K562 (cell line): ENCODE results near the gene PPM1N. TPM values are rescaled to one million over a fixed set of nuclear protein-coding genes. Genes with fewer than 3 reads are reported as not detected.

Experiments
- ATAC-seq: fragments of 200-7000 bp; cut with Tn5 transposase; 3 replicates; pipeline ENCODE4 v1.9.1; 2020; ENCODE audit warnings: moderate library complexity
- BruUV-seq: library from RNA; stranded (reverse); fragments of 400-500 nt; replicated peaks from 2 replicates; lab custom pipeline; 2021; lab: Mats Ljungman, UMichigan
- CTCF ChIA-PET: fragments of 300-600 bp; formaldehyde crosslinking; extraction: SDS; loops from one replicate; lab custom pipeline; 2021; ENCODE audit warnings: low intra/inter-chr PET ratio; lab: Yijun Ruan, JAX
- POLR2A ChIA-PET: fragments of 300-600, 350-650 bp; sonication (Branson Sonifier 250); formaldehyde crosslinking; extraction: SDS; loops from one replicate; lab custom pipeline; 2021; ENCODE audit warnings: antibody characterized with exemption, inconsistent platforms; lab: Yijun Ruan, JAX
- DNase-seq, 4 experiments: peaks; one replicate each; pipeline versions ENCODE4 v3.0.0 to v3.0.0-alpha.2; 2011 to 2018; ENCODE audit warnings: low spot score in 3 of 4, mixed read lengths in 3 of 4; ENCODE audit errors: extremely low read depth in 1 of 4
- FAIRE-seq: peaks from 2 replicates; lab custom pipeline; 2011; peaks lifted over from hg19 to GRCh38; lab: Jason Lieb, UNC
- H2AFZ ChIP-seq: 2 replicates; pipeline ENCODE4 v1.6.0; 2011; ENCODE audit warnings: low read depth, low read length, control low read depth, inconsistent platforms
- H3K27ac ChIP-seq: fragments of 200-600 bp; 3 replicates; pipeline ENCODE4 v1.8.0; 2011; ENCODE audit warnings: low read depth, mild to moderate bottlenecking, control low read depth, inconsistent platforms, low read length, moderate library complexity, mixed read lengths; ENCODE audit errors: extremely low read depth
- H3K27me3 ChIP-seq, 2 experiments: fragments of 300-600 bp in 1 of 2; 2 replicates in 1 of 2; 3 replicates in 1 of 2; pipeline versions ENCODE4 v1.6.0 to v1.8.0; 2011; ENCODE audit warnings: inconsistent platforms in 2 of 2, low read length in 2 of 2, mild to moderate bottlenecking in 1 of 2, mixed read lengths in 1 of 2, moderate library complexity in 1 of 2; ENCODE audit not compliant: control insufficient read depth in 2 of 2, insufficient read depth in 2 of 2
- H3K36me3 ChIP-seq: fragments of 300-600 bp; 3 replicates; pipeline ENCODE4 v1.8.0; 2011; ENCODE audit warnings: mild to moderate bottlenecking, low read length, inconsistent platforms; ENCODE audit not compliant: control insufficient read depth, insufficient read depth
- H3K4me1 ChIP-seq, 2 experiments: fragments of 200-600 bp in 1 of 2; replicated peaks in 1 of 2; 2 replicates in 1 of 2; 3 replicates in 1 of 2; pipeline versions ENCODE4 v1.5.1 to v1.8.0; 2011; ENCODE audit warnings: inconsistent platforms in 2 of 2, low read length in 2 of 2, mild to moderate bottlenecking in 1 of 2, mixed read lengths in 1 of 2, moderate library complexity in 1 of 2; ENCODE audit not compliant: control insufficient read depth in 2 of 2, insufficient read depth in 2 of 2
- H3K4me2 ChIP-seq: 2 replicates; pipeline ENCODE4 v1.6.1; 2011; ENCODE audit warnings: low read length, control low read depth, inconsistent platforms, mixed read lengths; ENCODE audit not compliant: insufficient read depth
- H3K4me3 ChIP-seq: fragments of 200-600 bp; sonication (generic), shearing (Covaris generic); 2 replicates; pipeline ENCODE4 v1.5.1; 2016; ENCODE audit warnings: control low read depth, inconsistent platforms
- H3K79me2 ChIP-seq: fragments of 200-600 bp; 3 replicates; pipeline ENCODE4 v1.8.0; 2011; ENCODE audit warnings: low read length, inconsistent platforms; ENCODE audit not compliant: control insufficient read depth, insufficient read depth
- H3K9ac ChIP-seq, 2 experiments: 2 replicates each; pipeline versions ENCODE4 v1.6.0 to v1.6.1; 2011; ENCODE audit warnings: low read depth in 2 of 2, low read length in 2 of 2, control low read depth in 1 of 2, inconsistent platforms in 1 of 2, mild to moderate bottlenecking in 1 of 2, mixed read lengths in 1 of 2; ENCODE audit not compliant: insufficient read depth in 1 of 2
- H3K9me1 ChIP-seq: one replicate; pipeline ENCODE4 v1.6.0; 2011; ENCODE audit warnings: inconsistent platforms, mild to moderate bottlenecking, low read length, moderate library complexity; ENCODE audit not compliant: control insufficient read depth, insufficient read depth
- H3K9me3 ChIP-seq: replicated peaks from 2 replicates; pipeline ENCODE4 v1.5.1; 2011; ENCODE audit warnings: low read depth, low read length, inconsistent platforms; ENCODE audit not compliant: control insufficient read depth, insufficient read depth
- H4K20me1 ChIP-seq: replicated peaks from 2 replicates; pipeline ENCODE4 v1.6.1; 2011; ENCODE audit warnings: low read length, inconsistent platforms, mixed read lengths; ENCODE audit not compliant: control insufficient read depth, insufficient read depth
- BCL6 ChIP-seq: fragments of 250-450 bp; sonication (Bioruptor Pico); IDR thresholded peaks from 2 replicates; pipeline ENCODE4 v1.4.0; 2020
- CGGBP1 ChIP-seq: fragments of 250-450 bp; sonication (Bioruptor Pico); IDR thresholded peaks from 2 replicates; pipeline ENCODE4 v1.9.0; 2021; ENCODE audit warnings: mild to moderate bottlenecking
- CTBP1 ChIP-seq: fragments of 450-650 bp; IDR thresholded peaks from 2 replicates; pipeline ENCODE4 v1.6.1; 2016; ENCODE audit warnings: borderline replicate concordance
- DDX20 ChIP-seq: fragments of 450-650 bp; IDR thresholded peaks from 2 replicates; pipeline ENCODE4 v1.6.1; 2016; ENCODE audit warnings: missing genetic modification characterization, low read depth, mild to moderate bottlenecking, missing compliant biosample characterization, moderate library complexity
- ELF1 ChIP-seq: fragments of 200-800 bp; sonication (Bioruptor generic); IDR thresholded peaks from 2 replicates; pipeline ENCODE4 v1.6.1; 2016; ENCODE audit warnings: missing genetic modification characterization, missing compliant biosample characterization
- HEY1 ChIP-seq: fragments of 250-450 bp; sonication (Bioruptor Pico); IDR thresholded peaks from 2 replicates; pipeline ENCODE4 v1.5.0; 2020; ENCODE audit warnings: mild to moderate bottlenecking, moderate library complexity, borderline replicate concordance
- HNRNPUL1 ChIP-seq: fragments of 200-400 bp; formaldehyde crosslinking; IDR thresholded peaks from 2 replicates; pipeline ENCODE4 v1.6.1; 2017; ENCODE audit warnings: low read length
- MYC ChIP-seq, 2 experiments: fragments of 250-450 bp in 1 of 2; sonication (Bioruptor Pico) in 1 of 2; IDR thresholded peaks; 2 replicates each; pipeline versions ENCODE4 v1.5.1 to v1.6.1; 2012 to 2021; ENCODE audit warnings: low read depth in 2 of 2, borderline replicate concordance in 1 of 2, improper control_type of control experiment in 1 of 2, low read length in 1 of 2, mild to moderate bottlenecking in 1 of 2, moderate library complexity in 1 of 2
- MYNN ChIP-seq, 2 experiments: sonication (generic); formaldehyde crosslinking in 1 of 2; IDR thresholded peaks; 2 replicates each; pipeline versions ENCODE4 v1.5.0 to v1.6.1; 2016 to 2020; ENCODE audit warnings: antibody characterized with exemption in 1 of 2, missing genetic modification reagents in 1 of 2
- NR1H2 ChIP-seq: sonication (generic); formaldehyde crosslinking; IDR thresholded peaks from 2 replicates; pipeline ENCODE4 v1.4.0; 2020; ENCODE audit warnings: mild to moderate bottlenecking, missing genetic modification reagents
- NRF1 ChIP-seq, 2 experiments: fragments of 450-650 bp; IDR thresholded peaks in 1 of 2; conservative IDR thresholded peaks in 1 of 2; 2 replicates each; pipeline ENCODE4 v1.6.1; 2014; ENCODE audit warnings: mild to moderate bottlenecking in 2 of 2
- POU5F1 ChIP-seq: fragments of 150-350 bp; IDR thresholded peaks from 2 replicates; pipeline ENCODE4 v1.6.1; 2014; ENCODE audit warnings: borderline replicate concordance, low read length, low read depth, mild to moderate bottlenecking; ENCODE audit not compliant: partially characterized antibody
- PRMT5 ChIP-seq: sonication (generic); formaldehyde crosslinking; IDR thresholded peaks from 2 replicates; pipeline ENCODE4 v1.5.0; 2020; ENCODE audit warnings: missing genetic modification reagents
- RBM25 ChIP-seq: fragments of 200-400 bp; formaldehyde crosslinking; IDR thresholded peaks from 2 replicates; pipeline ENCODE4 v1.6.1; 2018; ENCODE audit warnings: low read length, low read depth, moderate library complexity; ENCODE audit not compliant: severe bottlenecking
- RFX1 ChIP-seq: fragments of 450-650 bp; IDR thresholded peaks from 2 replicates; pipeline ENCODE4 v1.6.1; 2016; ENCODE audit warnings: mild to moderate bottlenecking, moderate library complexity
- SIN3A ChIP-seq, 2 experiments: fragments of 150-350 bp in 1 of 2; IDR thresholded peaks; 2 replicates each; pipeline ENCODE4 v1.6.1; 2011 to 2016; ENCODE audit warnings: borderline replicate concordance in 2 of 2, low read depth in 2 of 2, low read length in 2 of 2, mild to moderate bottlenecking in 2 of 2, moderate library complexity in 2 of 2; ENCODE audit not compliant: control insufficient read depth in 1 of 2
- SNAPC5 ChIP-seq: fragments of 250-450 bp; sonication (Bioruptor Pico); IDR thresholded peaks from 2 replicates; pipeline ENCODE4 v1.8.0; 2021; ENCODE audit warnings: moderate library complexity, mild to moderate bottlenecking, inconsistent platforms
- SNRNP70 ChIP-seq: fragments of 200-400 bp; formaldehyde crosslinking; optimal IDR thresholded peaks from 2 replicates; pipeline ENCODE3; 2017; ENCODE audit warnings: low read depth, low read length
- SRSF9 ChIP-seq: fragments of 200-400 bp; formaldehyde crosslinking; IDR thresholded peaks from 2 replicates; pipeline ENCODE4 v1.6.1; 2017; ENCODE audit warnings: low read depth, low read length, borderline replicate concordance
- TAF1 ChIP-seq: IDR thresholded peaks from 2 replicates; pipeline ENCODE4 v1.6.1; 2011; ENCODE audit warnings: mild to moderate bottlenecking, low read length, moderate library complexity; ENCODE audit not compliant: insufficient read depth, control insufficient read depth, severe bottlenecking; ENCODE audit errors: extremely low read depth
- TAF7 ChIP-seq: fragments of 450-650 bp; IDR thresholded peaks from 2 replicates; pipeline ENCODE4 v1.6.1; 2016; ENCODE audit warnings: missing genetic modification characterization, missing compliant biosample characterization
- TCF3 ChIP-seq: sonication (generic); formaldehyde crosslinking; IDR thresholded peaks from 2 replicates; pipeline ENCODE4 v1.4.0; 2020; ENCODE audit warnings: mild to moderate bottlenecking, missing genetic modification reagents
- ZBTB8A ChIP-seq: fragments of 450-650 bp; IDR thresholded peaks from 2 replicates; pipeline ENCODE4 v1.6.1; 2018; ENCODE audit warnings: mild to moderate bottlenecking, moderate library complexity; ENCODE audit not compliant: partially characterized antibody
- ZNF212 ChIP-seq: fragments of 450-650 bp; formaldehyde crosslinking; IDR thresholded peaks from 2 replicates; pipeline ENCODE4 v1.4.0; 2020; ENCODE audit warnings: mild to moderate bottlenecking
- ZSCAN29 ChIP-seq: fragments of 450-650 bp; IDR thresholded peaks from 2 replicates; pipeline ENCODE4 v1.6.1; 2017
- WGBS: fragments of 100-300 bp; shearing (Covaris generic); methylation state at CpG from one replicate; pipeline ENCODE4 v1.1.6; 2016; ENCODE audit warnings: low coverage, mixed read lengths; ENCODE audit not compliant: insufficient coverage; ENCODE audit errors: missing lambda C conversion rate; 5-methylcytosine and 5-hydroxymethylcytosine counted together
- in situ Hi-C: fragments of 300-500 bp; cut with MboI; formaldehyde crosslinking; loops from 4 replicates; pipeline ENCODE4 v1.15.0; 2018; ENCODE audit warnings: inconsistent platforms, mixed read lengths
- intact Hi-C: fragments of 100-400 bp; cut with micrococcal nuclease; formaldehyde crosslinking; loops from 2 replicates; pipeline ENCODE4 v1.14.2; 2022
- polyA plus RNA-seq, 8 experiments: library from polyadenylated mRNA; depleted of rRNA in 4 of 8; stranded (reverse) in 5 of 8; unstranded in 3 of 8; fragments of >200 nt; fragmentation: Nextera tagmentation in 2 of 8; fragmentation: Illumina TruSeq in 1 of 8; extraction: Ambion mirVana in 2 of 8; extraction: Trizol in 1 of 8; gene quantifications; 2 replicates each; pipeline versions ENCODE4 v1.2.1 to v1.2.3, GENCODE V29; 2011 to 2014; ENCODE audit warnings: inconsistent platforms in 1 of 8, missing spikeins in 1 of 8
- total RNA-seq, 7 experiments: library from RNA; depleted of rRNA in 6 of 7; stranded (reverse); fragments of >200 nt in 6 of 7; fragmentation: Illumina TruSeq in 2 of 7; extraction: Trizol in 2 of 7; gene quantifications; 2 replicates each; pipeline versions ENCODE4 v1.2.1 to v1.2.3, GENCODE V29; 2011 to 2021; ENCODE audit warnings: low replicate concordance in 1 of 7

The PPM1N gene
- total and polyA plus RNA-seq, 9 of the 15 experiments (the other 6 are each of a cell fraction or from before 2014, with no cell fraction given), result 4.5 to 15.6 (median 8.7) TPM

- Histone ChIP-seq H3K9ac (peak overlapping the region; percentile 66 to 89), H3K79me2 (no peaks in the 10 kb centered on the region), H2AFZ (peak overlapping the region; percentile 94), H3K4me3 (no peak overlapping the region), H4K20me1 (no peaks in the 10 kb centered on the region), H3K27me3 (no peaks in the 10 kb centered on the region), H3K4me1 (peaks cover 13 to 14% of the 10 kb centered on the region in 2 experiments), H3K9me1 (no peaks in the 10 kb centered on the region), H3K27ac (peak overlapping the region; percentile 86), H3K36me3 (no peaks in the 10 kb centered on the region), H3K9me3 (no peaks in the 10 kb centered on the region), H3K4me2 (peak overlapping the region; percentile 64)
- intact Hi-C loops, result no loop called here
- POLR2A ChIA-PET, result interaction anchor here (0.6 to 3.7 kb wide), 3 partner anchors 12 to 365 kb away, joined by 3 to 36 read pairs (median 4); partner anchors contain the start of gene FOSB
- BruUV-seq, result no TSS peak
- CTCF ChIA-PET, result no interaction called here
- in situ Hi-C loops, result no loop called here
- WGBS, result 36% methylated on average over 2 of the region's 2 CpGs
- no peak for DNase-seq
- no peak for ATAC-seq
- no peak for FAIRE-seq
- TF ChIP-seq DDX20 (no peak), ZSCAN29 (no peak), SNRNP70 (no peak), HNRNPUL1 (no peak), TCF3 (CRISPR knock-in tag) (no peak), NRF1 (conservative IDR thresholded peaks at IDR 0.05 in 1 of 2, IDR thresholded peaks at IDR 0.05 in 1 of 2) (0 out of 4 replicates have a peak, but pooled peaks of 1 of the 2 experiments have one; percentile 4), MYC (IDR thresholded peaks at IDR 0.05; ENCODE audit: low read depth, low read length) (no peak), MYC (CRISPR knock-in tag; IDR thresholded peaks at IDR 0.05; ENCODE audit: borderline replicate concordance, low read depth) (no peak), SIN3A (IDR thresholded peaks at IDR 0.05; ENCODE audit: borderline replicate concordance in 2 of 2, control insufficient read depth in 1 of 2, low read depth in 2 of 2, low read length in 2 of 2) (no peak), BCL6 (CRISPR knock-in tag) (no peak), TAF1 (no peak), RBM25 (peak; percentile 55), ZNF212 (CRISPR knock-in tag) (no peak), CGGBP1 (CRISPR knock-in tag) (no peak), POU5F1 (no peak), ZBTB8A (no peak), CTBP1 (no peak), SNAPC5 (CRISPR knock-in tag) (no peak), MYNN (IDR thresholded peaks at IDR 0.05) (no peak), MYNN (CRISPR knock-in tag; IDR thresholded peaks at IDR 0.05) (no peak), TAF7 (tag) (no peak), RFX1 (no peak), SRSF9 (no peak), PRMT5 (CRISPR knock-in tag) (no peak), ELF1 (tag) (no peak), HEY1 (no peak), NR1H2 (CRISPR knock-in tag) (no peak)
Measured at GRCh38 chr19:45456500-45456815, 41.8 kb upstream of the PPM1N start.
